GM21423 (cell line): ENCODE results near the gene RBM39.
A peak's percentile ranks its signal among the peaks of the same experiment; 100 is the strongest.
"Not testable (repeated sequence)": the region's sequence is repeated elsewhere in the genome, so short reads cannot be mapped to it uniquely, and the experiment has no call there.

ENCODE experiments used
- ATAC-seq: cut with Tn5 transposase; IDR thresholded peaks from one replicate; pipeline ENCODE4 v1.9.1; 2021; ENCODE audit warnings: mild to moderate bottlenecking, moderate library complexity; ENCODE audit not compliant: unreplicated experiment

RBM39 gene

GRCh38 chr20:35741892-35742740 lies at the start of gene RBM39:
Gene RBM39 (minus strand): TSS chr20:35742260. CDS start chr20:35740874, 1,386 bp downstream.
- ATAC-seq, result peak; percentile 87

- no peak for ATAC-seq
Measured at GRCh38 chr20:35791821-35792220, 49.8 kb upstream of the RBM39 start.

GRCh38 chr20:35791097-35791496 lies 49.0 kb upstream of the RBM39 start:
- ATAC-seq, result no peak

GRCh38 chr20:35788796-35789195 lies 46.7 kb upstream of the RBM39 start:
- ATAC-seq, result no peak

- ATAC-seq, result not testable (repeated sequence)
Measured at GRCh38 chr20:35785541-35785940, 43.5 kb upstream of the RBM39 start.

- not testable (repeated sequence) for ATAC-seq
Measured at GRCh38 chr20:35783811-35784210, 41.8 kb upstream of the RBM39 start.

GRCh38 chr20:35776513-35777101 lies 34.5 kb upstream of the RBM39 start:
- ATAC-seq, result no peak

- no peak for ATAC-seq
Measured at GRCh38 chr20:35774391-35774790, 32.3 kb upstream of the RBM39 start.

- ATAC-seq, result no peak
Measured at GRCh38 chr20:35773154-35773751, 31.2 kb upstream of the RBM39 start.

- no peak for ATAC-seq
Measured at GRCh38 chr20:35772563-35773058, 30.6 kb upstream of the RBM39 start.

- ATAC-seq, result peak; percentile 73
Measured at GRCh38 chr20:35771689-35772562, 29.9 kb upstream of the RBM39 start, which contains the start of gene PHF20. Gene PHF20 (plus strand): TSS chr20:35772015. CDS start chr20:35801523, 29,508 bp downstream.

GRCh38 chr20:35771367-35771688 lies 29.3 kb upstream of the RBM39 start:
- ATAC-seq, result no peak

- ATAC-seq, result no peak
Measured at GRCh38 chr20:35768731-35769664, 26.9 kb upstream of the RBM39 start.

- peak; percentile 43 for ATAC-seq
Measured at GRCh38 chr20:35767683-35768481, 25.8 kb upstream of the RBM39 start.

GRCh38 chr20:35766843-35767242 lies 24.8 kb upstream of the RBM39 start:
- no peak for ATAC-seq

- ATAC-seq, result not testable (repeated sequence)
Measured at GRCh38 chr20:35764936-35765335, 22.9 kb upstream of the RBM39 start.

- no peak for ATAC-seq
Measured at GRCh38 chr20:35762461-35762860, 20.4 kb upstream of the RBM39 start.

GRCh38 chr20:35761548-35761947 lies 19.5 kb upstream of the RBM39 start:
- not testable (repeated sequence) for ATAC-seq
